ENCODE measurements around the gene UBE2G1. TPM values are rescaled to one million over a fixed set of nuclear protein-coding genes. Genes with fewer than 3 reads are reported as not detected.

The UBE2G1 gene
- total and polyA plus RNA-seq, 2 of the 13 experiments (the other 11 are each of a cell fraction or from before 2014, with no cell fraction given): 27.9 to 42.6 TPM

- TF ChIP-seq JUND (CRISPR knock-in tag; IDR thresholded peaks at IDR 0.05) (no peak), MYC (CRISPR knock-in tag; IDR thresholded peaks at IDR 0.05; ENCODE audit: borderline replicate concordance) (no peak), ZFAT (CRISPR knock-in tag; conservative IDR thresholded peaks at IDR 0.05) (no peak), ZBTB38 (CRISPR knock-in tag; IDR thresholded peaks at IDR 0.05) (no peak), MAZ (IDR thresholded peaks at IDR 0.05; ENCODE audit: borderline replicate concordance, low read depth, low read length) (no peak), MAZ (CRISPR knock-in tag; IDR thresholded peaks at IDR 0.05; ENCODE audit: low read depth) (no peak), HIC2 (CRISPR knock-in tag; IDR thresholded peaks at IDR 0.05; ENCODE audit: low read depth) (no peak), ZNF18 (CRISPR knock-in tag; IDR thresholded peaks at IDR 0.05; ENCODE audit: insufficient replicate concordance) (no peak), ATF1 (CRISPR knock-in tag; IDR thresholded peaks at IDR 0.05) (0 out of 2 replicates have a peak, but pooled peaks have one; percentile 38), SOX5 (CRISPR knock-in tag; IDR thresholded peaks at IDR 0.05; ENCODE audit: borderline replicate concordance) (peak; percentile 100), DNMT1 (CRISPR knock-in tag; IDR thresholded peaks at IDR 0.05) (no peak), CREB1 (IDR thresholded peaks at IDR 0.05) (no peak), CREB1 (CRISPR knock-in tag; IDR thresholded peaks at IDR 0.05) (peak; percentile 56), U2AF1 (optimal IDR thresholded peaks at IDR 0.05; ENCODE audit: low read depth, low read length) (no peak), CCAR2 (optimal IDR thresholded peaks at IDR 0.05; ENCODE audit: low read depth, low read length) (no peak), NFYC (CRISPR knock-in tag; IDR thresholded peaks at IDR 0.05) (no peak), SRF (IDR thresholded peaks at IDR 0.05; ENCODE audit: low read depth, low read length) (no peak), ZFP37 (CRISPR knock-in tag; IDR thresholded peaks at IDR 0.05; ENCODE audit: borderline replicate concordance) (no peak), ZBTB14 (CRISPR knock-in tag; IDR thresholded peaks at IDR 0.05) (no peak), ZNF574 (CRISPR knock-in tag; IDR thresholded peaks at IDR 0.05) (no peak), ZNF550 (CRISPR knock-in tag; IDR thresholded peaks at IDR 0.05; ENCODE audit: borderline replicate concordance) (no peak), ZMYM4 (CRISPR knock-in tag; IDR thresholded peaks at IDR 0.05) (0 out of 2 replicates have a peak, but pooled peaks have one; percentile 37), STAG1 (CRISPR knock-in tag; IDR thresholded peaks at IDR 0.05) (0 out of 2 replicates have a peak, but pooled peaks have one; percentile 8), ZSCAN30 (CRISPR knock-in tag; IDR thresholded peaks at IDR 0.05) (no peak), MBD4 (IDR thresholded peaks at IDR 0.05; ENCODE audit: borderline replicate concordance, low read length) (no peak)
These were observed 56.0 kb downstream of the UBE2G1 start (continued) for GRCh38 chr17:4310354-4311060.

Data from HepG2 (cell line).